Mammary epithelial cell (primary cell): ENCODE data around the gene ARSK.

Source experiments
- EZH2 ChIP-seq: IDR thresholded peaks from 2 replicates; pipeline ENCODE4 v1.6.1; 2012; ENCODE audit warnings: low read length, inconsistent platforms, borderline replicate concordance
- TF ChIP-seq, protein P1 (sequence below), 2 donors: IDR thresholded peaks in 1 of 2; conservative IDR thresholded peaks in 1 of 2; 2 replicates each; pipeline ENCODE4 v1.5.1; 2011 to 2012; ENCODE audit warnings: inconsistent platforms in 2 of 2, low read length in 2 of 2, mild to moderate bottlenecking in 2 of 2, control low read depth in 1 of 2, low read depth in 1 of 2; ENCODE audit not compliant: insufficient read depth in 1 of 2; ENCODE audit errors: extremely low read depth in 1 of 2

DNA sequence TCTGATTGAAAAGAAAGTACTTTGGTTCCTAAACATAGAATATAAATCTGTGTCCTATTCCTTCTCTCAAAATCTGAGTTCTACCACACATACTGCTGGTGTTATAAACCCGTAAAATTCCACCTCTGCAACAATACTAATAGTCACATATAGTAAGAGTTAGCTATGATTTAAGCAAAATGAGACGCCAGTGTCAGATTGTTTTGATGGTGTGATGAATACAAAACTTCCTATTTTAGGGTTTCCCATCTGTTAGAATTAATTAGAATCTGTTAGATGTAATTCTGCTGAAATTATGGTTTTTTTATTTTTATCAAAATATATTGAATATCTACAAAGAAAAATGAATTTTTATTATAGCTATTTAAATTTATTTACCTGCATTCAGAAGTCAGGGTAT, 26.7 kb downstream of the ARSK start:
- TF ChIP-seq, protein P1, sequence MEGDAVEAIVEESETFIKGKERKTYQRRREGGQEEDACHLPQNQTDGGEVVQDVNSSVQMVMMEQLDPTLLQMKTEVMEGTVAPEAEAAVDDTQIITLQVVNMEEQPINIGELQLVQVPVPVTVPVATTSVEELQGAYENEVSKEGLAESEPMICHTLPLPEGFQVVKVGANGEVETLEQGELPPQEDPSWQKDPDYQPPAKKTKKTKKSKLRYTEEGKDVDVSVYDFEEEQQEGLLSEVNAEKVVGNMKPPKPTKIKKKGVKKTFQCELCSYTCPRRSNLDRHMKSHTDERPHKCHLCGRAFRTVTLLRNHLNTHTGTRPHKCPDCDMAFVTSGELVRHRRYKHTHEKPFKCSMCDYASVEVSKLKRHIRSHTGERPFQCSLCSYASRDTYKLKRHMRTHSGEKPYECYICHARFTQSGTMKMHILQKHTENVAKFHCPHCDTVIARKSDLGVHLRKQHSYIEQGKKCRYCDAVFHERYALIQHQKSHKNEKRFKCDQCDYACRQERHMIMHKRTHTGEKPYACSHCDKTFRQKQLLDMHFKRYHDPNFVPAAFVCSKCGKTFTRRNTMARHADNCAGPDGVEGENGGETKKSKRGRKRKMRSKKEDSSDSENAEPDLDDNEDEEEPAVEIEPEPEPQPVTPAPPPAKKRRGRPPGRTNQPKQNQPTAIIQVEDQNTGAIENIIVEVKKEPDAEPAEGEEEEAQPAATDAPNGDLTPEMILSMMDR (conservative IDR thresholded peaks at IDR 0.05 in 1 of 2, IDR thresholded peaks at IDR 0.05 in 1 of 2; ENCODE audit: extremely low read depth in 1 of 2, insufficient read depth in 1 of 2, low read depth in 1 of 2, low read length in 2 of 2): no peak
- TF ChIP-seq EZH2: no peak
